HG03520 (cell line): ENCODE measurements around the gene AMPD3.

ENCODE experiments used
- ATAC-seq: cut with Tn5 transposase; IDR thresholded peaks from one replicate; pipeline ENCODE4 v1.9.1; 2021; ENCODE audit warnings: mild to moderate bottlenecking, moderate library complexity; ENCODE audit not compliant: unreplicated experiment

Gene AMPD3

DNA sequence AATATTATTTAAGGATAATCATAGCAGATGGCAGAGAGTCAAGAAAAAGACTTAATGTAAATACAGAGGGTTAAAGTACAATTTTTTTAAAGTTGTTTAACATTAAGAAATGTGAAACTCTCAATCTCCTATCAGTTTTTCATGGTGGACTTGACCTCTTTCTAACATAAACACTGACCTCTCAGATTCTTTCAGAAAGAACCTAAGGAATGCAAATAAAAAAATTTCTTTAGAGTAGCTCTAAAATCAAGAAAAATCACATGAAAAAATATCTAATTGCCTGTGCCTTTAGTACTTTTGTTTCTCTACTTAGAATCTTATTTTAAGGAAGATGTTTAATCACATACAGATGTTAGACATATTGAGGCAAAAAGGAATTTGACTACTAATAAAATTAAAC lies 73.1 kb downstream of the AMPD3 start:
- no peak for ATAC-seq

- no peak for ATAC-seq
Observed at GRCh38 chr11:10529279-10529678, 74.2 kb downstream of the AMPD3 start.

GRCh38 chr11:10532526-10532925 lies 77.5 kb downstream of the AMPD3 start:
- no peak for ATAC-seq

DNA sequence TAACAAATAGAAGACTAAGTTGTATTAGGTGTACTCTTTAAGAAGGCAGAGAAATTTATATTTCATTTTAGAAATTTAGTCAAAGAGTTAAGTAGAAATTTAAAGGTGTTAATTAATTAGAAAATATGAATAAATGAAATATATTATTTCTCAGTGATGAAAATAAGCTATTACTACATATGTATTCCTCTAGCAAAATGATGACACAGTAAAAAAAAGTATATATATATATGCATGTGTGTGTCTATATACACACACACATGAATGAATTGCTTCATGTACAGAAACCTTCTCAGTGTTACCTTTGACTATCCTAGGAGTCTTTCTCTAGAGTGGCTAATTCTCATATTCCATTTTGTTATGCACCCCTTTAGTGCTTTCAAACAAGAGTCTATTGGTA lies 78.3 kb downstream of the AMPD3 start:
- ATAC-seq: no peak

- ATAC-seq: no peak
Observed at GRCh38 chr11:10534316-10534715, 79.3 kb downstream of the AMPD3 start.

- ATAC-seq: no peak
Observed at GRCh38 chr11:10537600-10537999, 82.5 kb downstream of the AMPD3 start.

DNA sequence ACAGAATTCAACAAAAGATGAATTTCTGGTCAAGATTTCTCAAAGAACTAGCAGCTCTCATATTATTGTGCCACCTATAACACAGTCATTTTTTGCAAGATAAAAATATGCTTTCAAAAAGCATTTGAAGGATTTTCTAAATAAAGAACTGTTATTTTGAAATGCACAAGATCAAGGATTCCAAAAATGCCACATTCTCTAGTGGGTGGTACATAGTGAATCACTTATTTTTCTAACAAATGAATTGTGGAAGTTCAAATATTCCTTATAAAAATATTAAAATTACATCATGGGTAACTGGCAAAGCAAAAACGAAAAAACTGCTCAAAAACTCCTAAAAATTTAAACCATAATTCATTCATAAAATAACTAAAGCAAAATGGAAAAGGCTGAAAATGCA lies 83.9 kb downstream of the AMPD3 start:
- ATAC-seq: no peak

DNA sequence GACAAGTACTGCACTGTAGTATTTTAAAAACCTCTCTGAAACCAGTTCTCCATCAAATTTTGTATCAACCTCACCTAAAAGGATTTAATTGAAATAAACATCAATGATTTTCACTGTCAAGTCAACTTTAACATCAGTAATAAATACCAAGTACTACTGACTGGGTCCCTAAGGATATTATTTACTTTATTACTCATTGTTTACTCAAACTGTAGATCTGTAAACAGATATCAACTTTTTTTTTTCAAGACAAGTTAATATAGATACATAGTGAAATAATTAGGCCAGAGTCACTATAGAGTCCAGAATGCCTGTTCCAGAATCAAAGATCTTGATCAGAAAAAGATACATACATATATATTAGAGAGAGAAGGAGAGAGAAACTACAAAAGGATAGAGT lies 84.3 kb downstream of the AMPD3 start:
- ATAC-seq: no peak

DNA sequence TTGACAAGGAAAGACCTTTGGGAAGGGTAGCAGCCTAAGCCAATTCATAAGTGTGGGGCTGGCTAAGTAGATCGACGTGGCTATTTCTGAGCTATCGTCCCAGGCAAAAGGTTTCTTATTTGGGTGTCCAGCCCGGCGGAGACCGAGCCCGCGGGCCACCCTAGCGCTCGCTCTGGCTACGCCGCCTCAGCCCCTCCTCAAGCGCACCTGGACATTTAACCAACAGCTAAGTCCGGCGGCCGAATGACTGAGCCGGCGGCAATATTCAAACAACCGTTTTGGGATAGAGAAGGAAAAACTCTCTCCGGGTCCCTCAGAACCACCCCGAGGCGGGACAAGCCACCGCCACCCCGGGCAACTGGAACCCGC lies 85.5 kb downstream of the AMPD3 start:
- ATAC-seq: peak; percentile 31

DNA sequence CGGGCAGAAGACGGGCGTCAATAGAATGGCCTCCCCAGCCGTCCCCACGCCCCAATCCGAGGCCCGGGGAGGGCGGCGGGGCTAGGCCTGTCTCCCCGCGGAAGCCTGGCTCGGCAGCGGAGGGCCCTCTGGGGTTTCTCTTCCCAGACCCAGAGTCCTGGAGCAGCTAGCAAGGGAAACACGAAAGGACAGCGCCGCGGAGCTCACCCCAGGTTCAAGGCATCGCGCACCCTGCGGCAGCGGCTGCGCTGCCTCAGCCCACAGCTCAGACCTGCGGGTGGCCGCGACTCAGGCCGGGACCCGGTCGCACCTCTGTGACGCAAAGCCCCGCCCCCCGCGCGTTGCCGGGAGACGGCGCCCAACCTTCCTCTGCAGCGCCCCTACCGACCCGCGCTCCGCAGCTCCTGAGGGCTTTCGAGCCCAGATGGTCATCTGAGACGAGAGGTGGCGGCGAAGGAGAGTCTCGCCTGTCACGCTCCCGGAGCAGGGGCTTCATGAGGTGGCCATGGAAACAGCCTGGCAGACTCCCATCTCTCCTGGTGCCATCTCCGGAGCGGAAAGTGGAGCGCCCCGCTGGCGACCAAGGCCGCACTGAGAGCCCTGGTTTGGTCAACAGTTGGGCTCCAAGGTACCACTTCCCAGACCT lies 86.0 kb downstream of the AMPD3 start, which contains the start of gene RNF141:
Gene RNF141 (minus strand): TSS at position 273 of the 646 bp plus-strand sequence. CDS start 7,029 bp downstream, outside the sequence.
- peak; percentile 94 for ATAC-seq

DNA sequence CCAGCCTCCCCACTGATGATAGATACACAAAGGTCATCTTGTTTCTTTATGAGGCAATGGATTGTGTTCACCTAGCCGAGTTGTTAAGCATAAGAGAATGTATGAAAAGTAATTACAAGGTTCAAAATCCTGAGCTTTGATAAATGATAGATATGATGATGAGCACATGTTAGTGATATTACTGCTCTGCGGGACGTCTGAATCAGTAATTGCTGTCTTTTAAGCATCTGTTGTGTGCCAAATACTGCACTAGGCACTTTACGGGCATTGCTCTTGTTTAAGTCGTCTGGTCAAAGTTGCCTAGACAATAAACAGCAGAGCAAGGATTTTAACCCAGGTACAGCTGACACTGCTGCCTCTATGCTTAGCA lies 86.5 kb downstream of the AMPD3 start:
- no peak for ATAC-seq

GRCh38 chr11:10542776-10543175 lies 87.7 kb downstream of the AMPD3 start:
- ATAC-seq: no peak

- ATAC-seq: no peak
Observed at GRCh38 chr11:10543782-10544181, 88.7 kb downstream of the AMPD3 start.

DNA sequence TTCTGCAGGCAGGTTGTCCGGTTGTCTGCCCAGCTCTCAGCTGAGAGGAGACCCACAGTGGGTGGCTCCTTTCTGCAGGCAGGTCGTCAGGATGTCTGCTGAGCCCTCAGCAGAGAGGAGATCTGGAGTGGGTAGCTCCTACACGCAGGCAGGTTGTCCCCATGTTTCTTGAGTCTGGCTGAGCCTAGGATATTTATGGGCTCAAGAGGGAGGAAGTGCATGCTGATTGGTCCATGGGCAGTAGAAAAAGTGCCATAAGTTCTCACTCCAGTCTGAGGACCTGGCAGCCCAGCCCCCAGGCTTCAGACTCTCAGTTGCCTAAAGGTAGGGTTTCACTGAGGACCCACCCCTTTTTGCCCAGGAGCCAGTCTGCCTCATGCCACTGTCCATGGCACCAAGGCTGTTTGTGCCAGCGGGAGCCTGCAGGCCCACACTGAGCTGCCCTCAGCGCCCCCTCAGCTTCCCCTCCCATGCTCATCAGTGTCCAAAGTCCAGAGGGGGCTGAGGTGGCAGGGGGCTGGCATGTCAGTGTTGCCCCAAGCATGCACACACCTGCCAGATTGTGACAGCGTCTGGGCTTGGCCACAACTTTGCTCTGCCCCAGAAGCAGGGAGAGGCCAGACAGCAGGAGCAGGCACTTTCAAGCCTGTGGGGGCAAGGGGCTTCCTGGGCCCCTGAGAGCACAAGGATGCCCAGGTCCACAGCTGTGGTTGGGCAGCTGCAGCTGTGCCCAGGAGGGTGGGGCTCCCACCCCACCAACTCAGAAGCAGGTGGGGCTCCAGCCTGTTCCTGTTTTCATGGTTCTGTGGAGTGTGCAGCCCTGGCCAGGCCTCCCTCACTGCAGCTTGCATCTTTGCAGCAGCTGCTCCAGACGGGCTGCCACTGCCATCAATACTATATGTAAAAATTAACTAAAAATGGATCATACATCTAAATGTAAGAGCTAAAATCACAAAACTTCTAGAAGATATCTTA lies 89.7 kb downstream of the AMPD3 start:
- ATAC-seq: no peak

DNA sequence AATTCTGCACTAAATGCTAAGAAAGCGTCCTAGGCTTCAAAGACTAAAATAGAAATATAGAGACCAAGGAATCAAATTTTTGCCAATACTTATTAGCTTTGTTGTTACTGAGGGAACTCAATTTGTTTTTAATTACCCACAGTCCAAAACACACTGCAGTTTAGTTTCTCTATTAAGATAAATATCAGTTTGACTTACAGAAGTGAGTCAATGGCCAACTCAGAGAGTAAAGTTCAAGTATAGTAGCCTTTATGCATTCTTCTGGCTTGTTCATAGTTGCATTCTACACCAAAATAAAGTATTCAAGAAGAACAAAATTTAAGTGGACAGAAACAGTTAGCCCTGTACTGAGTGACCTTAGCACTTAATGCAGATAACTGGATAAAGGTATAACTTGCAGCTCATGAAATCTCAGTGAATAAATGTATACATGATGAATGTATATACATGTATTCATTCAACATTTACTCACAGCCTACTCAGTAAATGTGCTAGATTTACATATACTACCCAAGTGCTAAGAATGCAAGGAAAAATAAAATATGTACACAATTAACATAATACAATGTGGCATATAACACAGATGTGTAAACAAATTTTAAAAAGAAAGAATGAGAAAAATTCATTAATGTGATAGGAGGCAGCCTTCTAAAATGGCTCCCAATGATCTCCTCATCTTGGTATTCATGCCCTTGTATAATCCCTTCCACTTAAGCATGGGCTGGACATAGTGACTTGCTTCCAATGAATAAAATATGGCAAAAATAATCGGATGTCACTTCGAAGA lies 95.6 kb downstream of the AMPD3 start:
- ATAC-seq: no peak

DNA sequence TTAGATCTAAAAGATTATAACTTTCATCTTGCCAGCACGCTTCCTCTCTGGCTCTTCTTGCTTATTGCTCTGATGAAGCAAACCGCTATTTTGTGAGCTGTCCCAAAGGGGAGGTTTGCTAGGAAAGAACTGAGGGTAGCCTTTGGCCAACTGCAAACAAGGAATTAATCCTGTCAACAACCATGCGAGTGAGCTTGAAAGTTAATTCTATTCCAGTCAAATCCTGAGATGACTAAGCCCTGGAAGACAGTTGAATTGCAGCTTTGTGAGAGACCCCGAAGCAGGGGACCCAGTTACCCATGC lies 96.2 kb downstream of the AMPD3 start:
- ATAC-seq: no peak

GRCh38 chr11:10551845-10552352 lies 96.8 kb downstream of the AMPD3 start:
- ATAC-seq: no peak

DNA sequence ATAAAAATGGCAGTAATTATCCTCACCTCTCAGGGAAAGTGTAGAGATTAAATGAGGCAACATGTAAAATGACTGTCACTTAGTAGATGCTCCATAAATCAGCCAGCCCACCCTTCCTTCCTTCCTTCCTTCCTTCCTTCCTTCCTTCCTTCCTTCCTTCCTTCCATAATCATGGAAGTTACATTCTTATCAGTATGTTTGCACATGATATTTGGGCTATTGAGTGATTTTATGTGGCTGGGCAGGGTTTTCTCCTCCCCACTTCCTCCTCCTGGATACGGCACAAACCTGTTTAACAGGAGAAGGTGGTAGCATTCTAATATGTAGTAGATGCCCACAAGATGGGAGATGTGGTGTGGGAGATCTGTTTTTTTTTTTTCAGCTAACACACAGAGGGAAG lies 101.5 kb downstream of the AMPD3 start:
- no peak for ATAC-seq
